Lower leg skin (tissue), 3 donors: ENCODE data around the gene FAM110A.

Experiments
- POLR2A ChIP-seq, 2 donors: fragments of 450-650 bp; IDR thresholded peaks; one replicate each; pipeline ENCODE4 v1.6.1; 2016 to 2017; ENCODE audit warnings: antibody characterized with exemption in 2 of 2, mild to moderate bottlenecking in 1 of 2, moderate library complexity in 1 of 2
- TF ChIP-seq, protein P1 (sequence below), 3 donors: fragments of 450-650 bp; IDR thresholded peaks; one replicate each; pipeline ENCODE4 v1.5.1; 2016; ENCODE audit warnings: antibody characterized with exemption in 3 of 3, mild to moderate bottlenecking in 3 of 3, moderate library complexity in 2 of 3

DNA sequence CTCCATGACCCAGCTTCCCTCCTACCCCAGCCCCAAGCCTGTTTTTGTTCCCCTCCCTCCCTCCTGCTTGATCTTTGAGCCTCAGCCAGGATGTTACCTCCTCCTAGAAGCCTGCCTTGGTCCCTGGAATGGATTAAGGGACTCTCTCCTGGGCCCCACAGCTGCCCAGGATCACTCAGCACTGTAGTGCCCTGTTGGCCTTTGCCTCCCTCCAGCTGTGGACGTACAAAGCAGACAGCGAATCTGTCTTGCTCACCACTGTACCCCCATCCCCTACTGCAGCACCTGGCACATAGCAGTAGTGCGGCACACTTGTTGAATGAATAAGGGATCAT is 11.8 kb upstream of the FAM110A start:
- TF ChIP-seq, protein P1, sequence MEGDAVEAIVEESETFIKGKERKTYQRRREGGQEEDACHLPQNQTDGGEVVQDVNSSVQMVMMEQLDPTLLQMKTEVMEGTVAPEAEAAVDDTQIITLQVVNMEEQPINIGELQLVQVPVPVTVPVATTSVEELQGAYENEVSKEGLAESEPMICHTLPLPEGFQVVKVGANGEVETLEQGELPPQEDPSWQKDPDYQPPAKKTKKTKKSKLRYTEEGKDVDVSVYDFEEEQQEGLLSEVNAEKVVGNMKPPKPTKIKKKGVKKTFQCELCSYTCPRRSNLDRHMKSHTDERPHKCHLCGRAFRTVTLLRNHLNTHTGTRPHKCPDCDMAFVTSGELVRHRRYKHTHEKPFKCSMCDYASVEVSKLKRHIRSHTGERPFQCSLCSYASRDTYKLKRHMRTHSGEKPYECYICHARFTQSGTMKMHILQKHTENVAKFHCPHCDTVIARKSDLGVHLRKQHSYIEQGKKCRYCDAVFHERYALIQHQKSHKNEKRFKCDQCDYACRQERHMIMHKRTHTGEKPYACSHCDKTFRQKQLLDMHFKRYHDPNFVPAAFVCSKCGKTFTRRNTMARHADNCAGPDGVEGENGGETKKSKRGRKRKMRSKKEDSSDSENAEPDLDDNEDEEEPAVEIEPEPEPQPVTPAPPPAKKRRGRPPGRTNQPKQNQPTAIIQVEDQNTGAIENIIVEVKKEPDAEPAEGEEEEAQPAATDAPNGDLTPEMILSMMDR (IDR thresholded peaks at IDR 0.05): no peak
- no peak for TF ChIP-seq POLR2A (IDR thresholded peaks at IDR 0.05)
